ENCODE data around the gene THAP3. TPM values are rescaled to one million over a fixed set of nuclear protein-coding genes. Genes with fewer than 3 reads are reported as not detected.

Gene THAP3
- total and polyA plus RNA-seq, 2 of the 8 experiments (the other 6 are each of a cell fraction or from before 2014, with no cell fraction given), result 8.2 to 15.3 TPM

GRCh38 chr1:6614019-6614928, 10.4 kb upstream of the THAP3 start:
- DNase-seq (ENCODE audit: low read depth in 1 of 2, low spot score in 2 of 2), result peak in 1 of 2 experiments; percentile 65
- peaks cover 12 to 41% of the 10 kb centered on the region in 2 experiments for H3K79me2 ChIP-seq (ENCODE audit: control insufficient read depth in 1 of 2, insufficient read depth in 2 of 2, low read length in 2 of 2)

More at GRCh38 chr1:6614019-6614928, 10.4 kb upstream of the THAP3 start:
- H3K4me1 ChIP-seq (replicated peaks in 1 of 4; ENCODE audit: control insufficient read depth in 3 of 4, insufficient read depth in 4 of 4, low read length in 3 of 4), result peaks cover 0 to 2% (median 0%) of the 10 kb centered on the region in 4 experiments; a peak in 1 of 7 replicates
- peak overlapping the region; percentile 81; the same call in 1 of the 2 replicates for H3K27ac ChIP-seq (ENCODE audit: low read depth, low read length)
- no peak overlapping the region for H3K23ac ChIP-seq (ENCODE audit: insufficient read length)
- H2AK5ac ChIP-seq (ENCODE audit: low read depth, low read length), result no peak overlapping the region
- peaks cover 8% of the 10 kb centered on the region; the same call in 1 of the 2 replicates for H3K23me2 ChIP-seq (ENCODE audit: low read depth, low read length)
- no peak overlapping the region for H2BK120ac ChIP-seq (replicated peaks; ENCODE audit: low read depth, low read length)
- H4K8ac ChIP-seq (ENCODE audit: extremely low read depth, insufficient read depth, low read length), result peak overlapping the region; percentile 79
- no peak overlapping the region for H4K91ac ChIP-seq (replicated peaks; ENCODE audit: insufficient read length, low read length)
- ChIA-PET CTCF (ENCODE audit: partially characterized antibody) (interaction anchor here (0.8 kb wide), 1 partner anchor 14 kb away, joined by 3 read pairs; no protein-coding TSS in a partner anchor), POLR2A (ENCODE audit: partially characterized antibody) (interaction anchor here (1.2 to 1.3 kb wide), 2 partner anchors 9 to 11 kb away, joined by 9 to 20 read pairs; partner anchors contain the start of genes KLHL21 and THAP3)
- H3K79me1 ChIP-seq (ENCODE audit: low read depth, low read length), result peaks cover 5% of the 10 kb centered on the region
- H3K36me3 ChIP-seq (ENCODE audit: control insufficient read depth in 2 of 4, insufficient read depth in 4 of 4, low read length in 3 of 4), result peaks cover 0 to 21% (median 4%) of the 10 kb centered on the region in 4 experiments; a peak in 6 of 8 replicates
- peak overlapping the region; percentile 78; the same call in 1 of the 2 replicates for H2BK5ac ChIP-seq (ENCODE audit: low read depth, low read length)
- H4K5ac ChIP-seq (ENCODE audit: insufficient read length, low read depth, low read length), result peak overlapping the region; percentile 66
- H3K9me3 ChIP-seq (ENCODE audit: insufficient read depth in 2 of 2, low read depth in 1 of 2, low read length in 1 of 2), result no peaks in the 10 kb centered on the region
- H3K4ac ChIP-seq (replicated peaks; ENCODE audit: insufficient read length, low read depth, low read length), result no peak overlapping the region
- no peak for FAIRE-seq
- TF ChIP-seq KDM5A (IDR thresholded peaks at IDR 0.05; ENCODE audit: low read length), result no peak
- peak; percentile 34 for TF ChIP-seq KDM4A (IDR thresholded peaks at IDR 0.05; ENCODE audit: low read depth, low read length, severe bottlenecking)
- no peak for TF ChIP-seq E2F6 (IDR thresholded peaks at IDR 0.05)
- no peak for TF ChIP-seq BCL11A (IDR thresholded peaks at IDR 0.05; ENCODE audit: low read depth in 2 of 2, low read length in 2 of 2)
- TF ChIP-seq PHF8 (conservative IDR thresholded peaks at IDR 0.05; ENCODE audit: low read depth, low read length), result peak; percentile 1; the same call in 1 of the 2 replicates
- WGBS, 2 experiments (ENCODE audit: extremely low coverage in 1 of 2, insufficient coverage in 1 of 2, insufficient read length in 1 of 2, insufficient replicate concordance in 2 of 2, low coverage in 1 of 2, low lambda C conversion rate in 2 of 2, missing lambda C conversion rate in 1 of 2), result 1% methylated on average over 15 of the region's 117 CpGs; no CpG with 5 or more reads in 1 of the 2 experiments
- peak overlapping the region; percentile 64 to 100 (median 82) for H3K4me3 ChIP-seq (ENCODE audit: extremely low read depth in 1 of 4, insufficient read depth in 2 of 4, low read depth in 3 of 4, low read length in 4 of 4)
- no peak overlapping the region for H2AFZ ChIP-seq (ENCODE audit: low read length)
- no peak overlapping the region for H3K14ac ChIP-seq (ENCODE audit: insufficient read length)
- peak overlapping the region in 1 of 2 experiments; percentile 53 for H3K4me2 ChIP-seq (ENCODE audit: insufficient read depth in 1 of 2, low read depth in 2 of 2, low read length in 2 of 2)
- peak overlapping the region; percentile 54 to 78 (median 68); a peak in 6 of 7 replicates for H3K9ac ChIP-seq (replicated peaks in 1 of 4; ENCODE audit: extremely low read depth in 1 of 4, low read depth in 3 of 4, low read length in 3 of 4)
- H4K20me1 ChIP-seq (replicated peaks in 1 of 2; ENCODE audit: control insufficient read depth in 1 of 2, insufficient read depth in 2 of 2, low read length in 2 of 2), result peaks cover 7 to 15% of the 10 kb centered on the region in 2 experiments
- no peak overlapping the region for H2BK15ac ChIP-seq (ENCODE audit: low read length)
- no peaks in the 10 kb centered on the region for H3K27me3 ChIP-seq (replicated peaks in 1 of 4; ENCODE audit: control insufficient read depth in 3 of 4, extremely low read depth in 1 of 4, insufficient read depth in 3 of 4, low read length in 3 of 4)
- no peak overlapping the region for H3K56ac ChIP-seq (replicated peaks; ENCODE audit: insufficient read length, low read depth, low read length)
- no peak overlapping the region for H2BK12ac ChIP-seq (ENCODE audit: low read depth, low read length)
- H2BK20ac ChIP-seq (ENCODE audit: low read length), result no peak overlapping the region
- no peak overlapping the region; the same call in 1 of the 2 replicates for H3K18ac ChIP-seq (ENCODE audit: extremely low read depth, low read length)

All from H1 (cell line).